Esophagus muscularis mucosa (tissue), 4 donors: Measurements from ENCODE around the gene LAPTM5.

Experiments used
- CTCF ChIP-seq, 3 experiments: fragments of 200-600 bp in 2 of 3; fragments of 450-650 bp in 1 of 3; sonication (generic) in 2 of 3; IDR thresholded peaks; one replicate each; pipeline ENCODE4 v1.5.1; 2017 to 2019; ENCODE audit warnings: antibody characterized with exemption in 3 of 3, mild to moderate bottlenecking in 2 of 3, moderate library complexity in 1 of 3
- EP300 ChIP-seq: sonication (generic); formaldehyde crosslinking; IDR thresholded peaks from one replicate; pipeline ENCODE4 v1.6.1; 2017; ENCODE audit warnings: antibody characterized with exemption
- POLR2A ChIP-seq: fragments of 450-650 bp; IDR thresholded peaks from one replicate; pipeline ENCODE4 v1.6.1; 2017; ENCODE audit warnings: antibody characterized with exemption, moderate library complexity, mild to moderate bottlenecking, low read depth
- POLR2AphosphoS5 ChIP-seq, 2 donors: sonication (generic); formaldehyde crosslinking; IDR thresholded peaks; one replicate each; pipeline ENCODE4 v1.6.1; 2017; ENCODE audit warnings: antibody characterized with exemption in 2 of 2

GRCh38 chr1:30754684-30755171, 2.8 kb downstream of the LAPTM5 start:
- no peak for TF ChIP-seq POLR2A
- no peak for TF ChIP-seq CTCF (IDR thresholded peaks at IDR 0.05)
- TF ChIP-seq EP300: no peak
- TF ChIP-seq POLR2AphosphoS5 (IDR thresholded peaks at IDR 0.05): no peak
